Amygdala (tissue), 56 donors: Measurements from ENCODE around the gene MIX23.
A peak's percentile ranks its signal among the peaks of the same experiment; 100 is the strongest.
"Not testable (repeated sequence)": the region's sequence is repeated elsewhere in the genome, so short reads cannot be mapped to it uniquely, and the experiment has no call there.

ENCODE experiments used
- DNase-seq, 56 donors: peaks; one replicate each; lab custom pipeline; 2025; lab: John Stamatoyannopoulos, UW

Gene MIX23

GRCh38 chr3:122392868-122393844 lies 10.1 kb upstream of the MIX23 start:
- peak in 2 of 56 donors; percentile 2 to 32 for DNase-seq

GRCh38 chr3:122391681-122392446 lies 8.8 kb upstream of the MIX23 start:
- DNase-seq = no peak

GRCh38 chr3:122390665-122391064 lies 7.6 kb upstream of the MIX23 start:
- no peak for DNase-seq

- DNase-seq = no peak
Observed at GRCh38 chr3:122389892-122390291, 6.9 kb upstream of the MIX23 start.

GRCh38 chr3:122389197-122389596 lies 6.2 kb upstream of the MIX23 start:
- DNase-seq = no peak

- DNase-seq = no peak
Observed at GRCh38 chr3:122387709-122388108, 4.7 kb upstream of the MIX23 start.

GRCh38 chr3:122383771-122384697 lies 1.0 kb upstream of the MIX23 start, which contains the start of gene FAM162A:
Gene FAM162A, plus strand, starts transcription at chr3:122384182. Its CDS starts 84 bp downstream, at chr3:122384266.
- DNase-seq = peak; percentile 49 to 97 (median 88)

GRCh38 chr3:122377975-122378374 lies 5.1 kb downstream of the MIX23 start:
- DNase-seq = no peak

GRCh38 chr3:122374034-122374433 lies 9.0 kb downstream of the MIX23 start:
- no peak for DNase-seq

GRCh38 chr3:122366379-122366749 lies 16.7 kb downstream of the MIX23 start:
- DNase-seq = no peak

- DNase-seq = not testable (repeated sequence)
Observed at GRCh38 chr3:122365582-122366378, 17.3 kb downstream of the MIX23 start.

- DNase-seq = no peak
Observed at GRCh38 chr3:122365073-122365472, 18.0 kb downstream of the MIX23 start.

GRCh38 chr3:122364490-122364889 lies 18.5 kb downstream of the MIX23 start:
- DNase-seq = no peak

- no peak for DNase-seq
Observed at GRCh38 chr3:122362026-122362425, 21.0 kb downstream of the MIX23 start.

GRCh38 chr3:122358703-122359032 lies 24.4 kb downstream of the MIX23 start:
- DNase-seq = no peak

GRCh38 chr3:122357828-122358702 lies 25.0 kb downstream of the MIX23 start:
- DNase-seq = no peak

GRCh38 chr3:122356402-122356801 lies 26.6 kb downstream of the MIX23 start:
- peak in 6 of 56 donors; percentile 0 to 6 (median 1) for DNase-seq

GRCh38 chr3:122355612-122356011 lies 27.4 kb downstream of the MIX23 start:
- no peak for DNase-seq
